Measurements from ENCODE around the gene TGFBR3L.
A peak's percentile ranks its signal among the peaks of the same experiment; 100 is the strongest.
"Not testable (repeated sequence)": the region's sequence is repeated elsewhere in the genome, so short reads cannot be mapped to it uniquely, and the experiment has no call there.

Gene TGFBR3L

GRCh38 chr19:7928334-7928706, 13.7 kb downstream of the TGFBR3L start:
- DNase-seq (ENCODE audit: low read depth), result no peak

GRCh38 chr19:7928741-7929701, 14.4 kb downstream of the TGFBR3L start:
- DNase-seq (ENCODE audit: low read depth), result peak; percentile 82

GRCh38 chr19:7930030-7930429, 15.4 kb downstream of the TGFBR3L start:
- DNase-seq (ENCODE audit: low read depth), result not testable (repeated sequence)

- no peak for DNase-seq (ENCODE audit: low read depth)
Measured at GRCh38 chr19:7930765-7931164, 16.1 kb downstream of the TGFBR3L start.

GRCh38 chr19:7931221-7932061, 16.8 kb downstream of the TGFBR3L start:
- DNase-seq (ENCODE audit: low read depth), result no peak

- no peak for DNase-seq (ENCODE audit: low read depth)
Measured at GRCh38 chr19:7932276-7932929, 17.8 kb downstream of the TGFBR3L start.

DNA sequence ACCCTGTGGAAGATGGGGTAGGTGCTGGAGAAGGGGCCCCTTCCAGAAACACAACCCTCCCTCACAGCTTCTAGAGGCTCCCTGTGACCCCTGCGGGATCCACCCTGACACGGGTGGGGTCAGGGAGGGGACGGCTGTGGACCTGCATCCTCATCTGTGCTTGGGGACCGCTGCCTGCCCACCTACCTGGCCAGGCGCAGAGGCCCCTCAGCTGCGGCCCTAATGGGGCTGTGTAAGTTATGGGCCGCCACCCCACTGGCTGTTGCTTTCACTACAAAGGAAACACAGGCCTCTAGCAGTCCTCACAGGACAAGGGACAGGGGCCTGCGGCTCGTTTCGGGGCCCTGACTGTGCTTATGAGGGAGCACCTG, 18.3 kb downstream of the TGFBR3L start:
- no peak for DNase-seq (ENCODE audit: low read depth)

- no peak for DNase-seq (ENCODE audit: low read depth)
Measured at GRCh38 chr19:7933411-7933810, 18.8 kb downstream of the TGFBR3L start.

DNA sequence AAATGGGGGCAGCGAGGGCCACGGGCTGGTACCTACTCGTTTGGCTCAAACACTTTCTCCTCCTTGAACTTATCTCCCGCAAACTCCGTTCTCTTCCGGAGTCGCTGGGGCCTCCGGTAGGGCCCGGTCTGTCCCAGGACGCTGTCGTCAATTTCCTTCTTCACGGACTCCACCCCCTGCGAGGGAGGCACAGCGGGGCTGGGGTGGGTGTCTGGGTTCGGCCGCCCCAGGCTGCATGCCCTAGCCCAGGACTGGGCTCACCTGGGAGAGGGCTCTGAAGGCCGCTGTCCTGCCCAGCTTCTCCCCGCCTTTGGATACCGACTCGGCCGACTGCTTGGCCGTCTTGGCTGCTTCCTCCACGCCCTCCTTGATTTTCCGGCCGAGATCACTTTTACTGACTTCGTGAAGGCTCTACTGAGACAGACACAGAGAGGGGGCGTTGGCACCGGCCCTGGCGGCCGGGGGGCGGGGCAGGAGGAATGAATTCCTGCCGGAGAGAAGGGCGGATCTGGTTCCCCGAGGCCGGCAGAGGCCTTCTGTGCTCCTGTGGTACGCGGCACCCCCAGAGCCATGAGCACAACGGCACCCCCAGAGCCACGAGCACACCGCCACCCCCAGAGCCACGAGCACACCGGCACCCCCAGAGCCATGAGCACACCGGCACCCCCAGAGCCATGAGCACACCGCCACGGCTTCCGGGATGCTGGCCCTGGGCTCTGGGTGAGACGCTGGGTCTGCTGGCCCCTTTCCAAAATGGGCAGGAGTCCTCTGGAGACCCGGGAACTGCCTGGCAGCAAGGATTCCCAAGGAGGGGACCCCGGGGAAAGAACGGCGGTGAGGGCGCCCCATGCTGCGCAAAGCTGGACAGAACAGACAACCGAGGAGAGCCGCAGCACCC, 19.4 kb downstream of the TGFBR3L start:
- no peak for DNase-seq (ENCODE audit: low read depth)

DNA sequence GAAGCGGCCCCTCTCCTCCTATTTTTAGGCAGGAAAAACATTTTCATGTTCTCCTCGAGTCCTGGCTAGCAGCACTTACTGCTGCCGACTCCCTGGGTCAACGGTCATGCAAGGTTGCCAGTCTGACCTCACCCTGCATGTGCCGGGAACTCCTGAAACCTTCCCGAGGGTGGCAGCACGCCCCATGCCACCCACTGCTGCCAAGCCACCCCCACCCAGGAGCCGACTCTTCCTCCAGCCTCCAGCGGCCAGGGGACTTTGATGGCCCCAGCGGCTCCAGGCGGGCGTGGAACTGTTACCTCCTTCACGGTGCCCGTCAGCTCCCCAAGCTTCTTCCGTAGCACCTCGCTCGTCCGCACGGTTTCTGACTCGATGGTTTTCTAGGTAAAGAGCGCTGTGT, 20.1 kb downstream of the TGFBR3L start:
- no peak for DNase-seq (ENCODE audit: low read depth)

DNA sequence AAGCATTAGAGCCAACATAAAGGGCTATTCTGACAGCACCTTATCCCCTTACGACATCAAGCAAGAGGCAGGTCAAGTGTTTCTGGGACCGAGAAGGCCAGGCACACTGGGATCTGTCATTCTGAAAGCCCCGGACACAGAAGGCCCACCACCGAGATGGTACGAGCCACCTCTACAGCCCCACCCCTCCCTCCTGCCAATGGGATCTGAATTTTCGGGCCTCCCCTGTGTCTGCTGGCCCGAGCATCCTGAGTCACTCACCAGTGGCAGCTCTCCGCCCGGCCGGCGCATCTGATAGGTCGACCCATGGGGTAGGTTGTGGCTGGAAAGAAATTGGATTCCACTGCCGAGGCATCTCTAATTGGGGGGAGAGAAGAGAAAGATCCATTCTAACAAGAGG, 26.2 kb downstream of the TGFBR3L start:
- no peak for DNase-seq (ENCODE audit: low read depth)

- DNase-seq (ENCODE audit: low read depth), result no peak
Measured at GRCh38 chr19:7941895-7942596, 27.4 kb downstream of the TGFBR3L start.

DNA sequence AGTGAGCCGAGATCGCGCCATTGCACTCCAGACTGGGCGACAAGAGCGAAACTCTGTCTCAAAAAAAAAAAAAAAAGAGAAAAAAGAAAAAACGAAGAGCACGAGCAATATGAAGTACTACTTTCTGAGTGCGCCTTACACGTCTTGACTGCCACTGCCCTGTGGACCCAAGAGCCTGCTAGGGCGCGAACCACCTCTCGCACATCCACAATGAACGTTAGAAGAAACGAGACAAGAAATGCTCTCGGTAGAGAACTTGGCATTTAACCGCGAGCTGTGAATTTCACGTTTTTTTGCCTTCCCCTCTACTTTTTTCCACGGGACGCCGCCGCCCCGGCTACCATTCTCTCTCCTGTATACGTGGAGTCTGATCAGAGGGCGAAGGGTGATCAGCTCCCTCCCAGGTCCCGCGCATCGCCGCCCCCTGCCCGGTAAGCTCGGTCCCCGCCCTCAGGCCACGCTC, 28.4 kb downstream of the TGFBR3L start:
- DNase-seq (ENCODE audit: low read depth), result no peak

DNA sequence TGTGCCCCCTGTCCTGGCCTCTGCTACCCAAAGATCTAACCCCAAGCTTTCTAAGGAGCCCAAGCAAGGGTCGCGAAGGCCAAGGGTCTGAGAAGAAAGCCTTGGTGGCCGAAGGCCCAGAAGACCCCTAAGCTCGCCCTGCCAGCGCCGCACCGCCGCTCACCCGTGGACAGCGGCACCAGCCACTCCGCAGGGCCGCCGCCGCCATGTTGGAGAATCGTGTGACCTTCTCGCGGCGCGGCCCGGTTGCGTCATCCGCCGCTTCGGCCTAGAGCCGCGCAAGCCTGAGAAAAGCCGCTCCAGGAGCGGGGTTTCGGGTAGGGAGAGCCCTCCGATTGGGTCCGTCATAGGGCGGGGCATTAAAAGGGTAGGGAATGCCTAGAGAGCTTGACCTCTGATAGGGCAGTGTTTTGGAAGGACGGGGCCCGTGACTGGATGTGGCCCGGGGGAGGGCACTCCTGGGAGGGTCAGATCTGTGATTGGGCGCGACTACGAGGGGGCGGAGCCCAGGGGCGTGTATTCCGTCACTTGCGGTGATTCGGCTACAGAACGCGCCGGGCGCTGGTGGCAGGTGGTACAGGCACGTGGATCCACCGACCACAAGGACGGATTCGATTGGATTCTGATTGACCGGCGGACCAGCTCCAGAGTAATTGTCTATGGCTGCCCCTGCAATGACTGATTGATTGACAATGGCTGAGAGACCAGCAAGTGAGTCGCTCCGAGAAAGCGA, 29.0 kb downstream of the TGFBR3L start, which contains the start of gene TIMM44:
TSS of gene TIMM44 (minus strand) at position 223 of the 733 bp plus-strand sequence. CDS start at position 208, 15 bp downstream.
- DNase-seq (ENCODE audit: low read depth), result peak; percentile 100

DNA sequence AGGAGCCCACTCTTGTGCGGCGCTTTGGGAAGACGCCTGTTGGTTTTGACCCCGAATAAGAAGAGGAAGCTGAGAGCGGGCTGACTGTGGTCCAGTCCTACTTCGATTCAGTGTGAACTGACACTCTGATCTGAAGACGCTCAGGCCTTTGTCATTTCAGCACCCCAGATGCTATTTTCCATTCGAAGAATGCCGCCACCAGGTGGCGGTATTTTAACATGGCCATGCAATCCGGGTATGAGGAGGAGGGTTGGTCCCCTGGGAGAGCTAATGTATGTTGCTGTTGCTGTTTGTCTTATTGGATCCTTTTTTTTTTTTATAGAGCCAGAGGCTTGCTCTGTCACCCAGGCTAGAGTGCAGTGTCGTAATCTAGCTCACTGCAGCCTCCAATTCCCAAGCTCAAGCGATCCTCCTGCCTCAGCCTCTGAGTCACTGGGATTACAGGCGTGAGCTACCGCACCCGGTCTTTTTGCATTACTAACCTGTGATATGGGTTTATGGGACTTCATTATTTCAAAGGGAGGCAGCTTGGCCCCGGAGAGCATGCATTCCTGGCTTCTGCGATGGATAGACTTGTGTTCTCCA, 29.6 kb downstream of the TGFBR3L start:
- peak; percentile 86 for DNase-seq (ENCODE audit: low read depth)

- DNase-seq (ENCODE audit: low read depth), result peak; percentile 58
Measured at GRCh38 chr19:7947939-7948338, 33.3 kb downstream of the TGFBR3L start.

DNA sequence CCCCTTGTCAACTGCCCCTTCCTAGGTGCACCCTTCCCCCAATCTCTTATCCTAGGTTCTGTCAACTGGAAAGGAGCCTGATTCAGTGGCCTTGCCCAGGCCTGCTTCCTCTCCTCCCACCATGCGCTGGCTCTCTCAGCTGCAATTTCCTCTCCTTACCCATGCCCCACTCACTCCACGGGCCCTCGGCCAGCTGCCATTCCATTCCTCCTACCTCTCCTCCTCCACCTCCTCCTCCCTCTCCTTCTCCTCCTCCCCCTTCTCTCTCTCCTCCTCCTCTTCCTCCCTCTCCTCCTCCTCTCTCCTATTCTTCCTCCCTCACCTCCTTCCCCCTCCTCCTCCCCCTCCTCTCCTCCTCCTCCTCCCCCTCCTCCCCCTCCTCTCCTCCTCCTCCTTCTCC, 38.4 kb downstream of the TGFBR3L start:
- peak; percentile 41 for DNase-seq (ENCODE audit: low read depth)

GRCh38 chr19:7953576-7953975, 38.9 kb downstream of the TGFBR3L start:
- no peak for DNase-seq (ENCODE audit: low read depth)

DNA sequence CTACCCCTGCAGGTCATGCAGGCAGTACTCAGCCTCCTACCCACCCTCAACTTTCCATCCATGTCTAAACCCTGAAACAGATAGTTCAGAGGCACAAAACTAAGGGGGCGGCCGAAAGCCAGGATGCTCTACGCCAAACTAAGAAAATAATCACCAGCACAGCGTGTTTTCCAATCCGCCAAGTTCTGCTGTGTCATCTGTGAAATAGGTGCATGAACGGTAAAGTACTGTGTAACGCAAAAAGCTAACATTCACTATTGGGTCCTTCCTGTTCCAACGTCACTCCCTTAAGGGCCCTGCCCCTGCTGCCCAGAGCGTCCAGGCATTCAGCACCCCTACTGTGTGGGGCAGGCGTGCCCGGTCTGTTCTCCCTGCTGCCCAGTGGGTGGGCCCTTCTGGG, 41.1 kb downstream of the TGFBR3L start:
- no peak for DNase-seq (ENCODE audit: low read depth)

Measured in iris pigment epithelial cell (primary cell).